Sigmoid colon (tissue), 4 donors: ENCODE results near the gene PIK3CB.

Experiments
- CTCF ChIP-seq, 4 experiments: fragments of 450-650 bp in 3 of 4; fragments of 200-600 bp in 1 of 4; IDR thresholded peaks; one replicate each; pipeline ENCODE4 v1.5.1; 2016 to 2019; ENCODE audit warnings: antibody characterized with exemption in 4 of 4, mild to moderate bottlenecking in 3 of 4, moderate library complexity in 2 of 4
- EP300 ChIP-seq, 4 donors: sonication (generic); formaldehyde crosslinking; IDR thresholded peaks; one replicate each; pipeline ENCODE4 v1.6.1; 2017; ENCODE audit warnings: antibody characterized with exemption in 4 of 4
- POLR2A ChIP-seq, 2 donors: fragments of 450-650 bp; IDR thresholded peaks; one replicate each; pipeline ENCODE4 v1.6.1; 2016; ENCODE audit warnings: antibody characterized with exemption in 2 of 2, mild to moderate bottlenecking in 2 of 2, moderate library complexity in 2 of 2
- POLR2AphosphoS5 ChIP-seq, 4 donors: sonication (generic); formaldehyde crosslinking; IDR thresholded peaks; one replicate each; pipeline ENCODE4 v1.6.1; 2017; ENCODE audit warnings: antibody characterized with exemption in 4 of 4

- TF ChIP-seq CTCF (IDR thresholded peaks at IDR 0.05) (no peak), POLR2A (IDR thresholded peaks at IDR 0.05) (no peak), POLR2AphosphoS5 (IDR thresholded peaks at IDR 0.05) (no peak), EP300 (IDR thresholded peaks at IDR 0.05) (no peak)
Observed at GRCh38 chr3:138670407-138670806, 164.3 kb downstream of the PIK3CB start.
